GM18873 (cell line): ENCODE data around the gene TMEM217.

ENCODE experiments used
- ATAC-seq: cut with Tn5 transposase; IDR thresholded peaks from one replicate; pipeline ENCODE4 v1.9.1; 2021; ENCODE audit warnings: mild to moderate bottlenecking, moderate library complexity, moderate number of reproducible peaks; ENCODE audit not compliant: unreplicated experiment, low FRiP score

The TMEM217 gene

GRCh38 chr6:37280162-37280887 lies 22.4 kb upstream of the TMEM217 start:
- ATAC-seq: no peak

- no peak for ATAC-seq
Observed at GRCh38 chr6:37279366-37280134, 21.6 kb upstream of the TMEM217 start.

- no peak for ATAC-seq
Observed at GRCh38 chr6:37277001-37277409, 19.1 kb upstream of the TMEM217 start.

- ATAC-seq: no peak
Observed at GRCh38 chr6:37275350-37275749, 17.4 kb upstream of the TMEM217 start.

- no peak for ATAC-seq
Observed at GRCh38 chr6:37273690-37274089, 15.7 kb upstream of the TMEM217 start.

GRCh38 chr6:37272834-37273566 lies 15.1 kb upstream of the TMEM217 start:
- no peak for ATAC-seq

- no peak for ATAC-seq
Observed at GRCh38 chr6:37269105-37269504, 11.2 kb upstream of the TMEM217 start.

- no peak for ATAC-seq
Observed at GRCh38 chr6:37265860-37266259, 7.9 kb upstream of the TMEM217 start.

- ATAC-seq: no peak
Observed at GRCh38 chr6:37265001-37265400, 7.1 kb upstream of the TMEM217 start.

- ATAC-seq: no peak
Observed at GRCh38 chr6:37262446-37263026, 4.6 kb upstream of the TMEM217 start.

GRCh38 chr6:37261198-37261597 lies 3.3 kb upstream of the TMEM217 start:
- no peak for ATAC-seq

- ATAC-seq: no peak
Observed at GRCh38 chr6:37260444-37260843, 2.5 kb upstream of the TMEM217 start.

- ATAC-seq: no peak
Observed at GRCh38 chr6:37260040-37260439, 2.1 kb upstream of the TMEM217 start.

GRCh38 chr6:37259191-37259590 lies 1.2 kb upstream of the TMEM217 start:
- ATAC-seq: no peak

- no peak for ATAC-seq
Observed at GRCh38 chr6:37258405-37259105, 611 bp upstream of the TMEM217 start.

- no peak for ATAC-seq
Observed at GRCh38 chr6:37257320-37257633, 667 bp downstream of the TMEM217 start.

GRCh38 chr6:37256692-37257319 lies 1.1 kb downstream of the TMEM217 start:
- ATAC-seq: no peak

- no peak for ATAC-seq
Observed at GRCh38 chr6:37254881-37255280, 3.1 kb downstream of the TMEM217 start.

GRCh38 chr6:37253486-37254007 lies 4.4 kb downstream of the TMEM217 start:
- ATAC-seq: no peak
